ENCODE results near the gene TFDP2.

TFDP2 gene

DNA sequence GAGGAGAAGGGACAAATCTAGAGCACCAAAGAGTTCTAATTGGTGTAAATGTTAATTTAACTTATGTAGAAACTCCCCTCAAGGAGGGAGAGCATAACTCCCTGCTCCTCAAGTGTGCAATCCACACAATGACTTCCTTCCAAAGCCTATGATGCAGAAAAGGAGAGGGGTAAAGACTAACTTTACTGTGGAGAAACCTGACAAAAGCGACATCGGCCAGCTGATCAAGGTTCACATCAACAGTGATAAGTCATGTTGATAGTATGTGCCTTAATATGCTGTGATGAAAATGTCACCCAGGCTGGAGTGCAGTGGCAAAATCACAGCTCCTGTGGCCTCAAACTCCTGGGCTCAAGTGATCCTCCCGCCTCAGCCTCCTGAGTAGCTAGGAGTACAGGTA lies 76.5 kb downstream of the TFDP2 start:
- no peak for DNase-seq

DNA sequence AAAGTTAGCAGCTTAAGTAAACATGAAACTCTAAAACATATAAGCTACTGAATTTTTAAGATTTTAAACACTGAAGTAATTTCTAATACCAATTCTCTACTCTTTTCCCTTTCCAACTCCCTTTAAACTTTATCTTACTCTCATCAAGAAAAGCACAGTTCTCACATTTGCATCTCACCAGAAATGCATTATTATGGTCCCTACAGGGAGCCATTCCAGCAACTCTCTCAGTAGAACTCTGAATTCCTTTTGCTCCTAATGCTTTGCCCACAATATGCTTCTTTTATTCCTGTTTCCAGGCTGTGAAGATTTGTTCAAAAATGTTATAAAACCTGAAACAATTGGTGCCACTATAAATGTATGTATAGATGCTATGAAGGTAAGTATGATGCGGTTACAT lies 83.4 kb downstream of the TFDP2 start:
- DNase-seq = no peak

DNA sequence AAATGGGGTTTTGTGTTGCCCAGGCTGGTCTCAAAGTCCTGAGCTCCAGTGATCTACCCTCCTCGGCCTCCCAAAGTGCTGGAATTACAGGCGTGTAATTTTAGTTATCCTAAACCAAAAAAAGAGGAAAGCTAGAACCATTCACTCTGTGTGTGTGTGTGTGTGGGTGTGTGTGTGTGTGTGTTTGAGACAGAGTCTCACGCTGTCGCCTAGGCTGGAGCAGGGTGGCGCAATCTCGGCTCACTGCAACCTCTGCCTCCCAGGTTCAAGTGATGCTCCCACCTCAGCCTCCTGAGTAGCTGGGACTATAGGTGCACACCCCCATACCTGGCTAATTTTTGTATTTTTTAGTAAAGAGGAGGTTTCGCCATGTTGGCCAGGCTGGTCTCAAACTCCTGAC lies 84.0 kb downstream of the TFDP2 start:
- no peak for DNase-seq

DNA sequence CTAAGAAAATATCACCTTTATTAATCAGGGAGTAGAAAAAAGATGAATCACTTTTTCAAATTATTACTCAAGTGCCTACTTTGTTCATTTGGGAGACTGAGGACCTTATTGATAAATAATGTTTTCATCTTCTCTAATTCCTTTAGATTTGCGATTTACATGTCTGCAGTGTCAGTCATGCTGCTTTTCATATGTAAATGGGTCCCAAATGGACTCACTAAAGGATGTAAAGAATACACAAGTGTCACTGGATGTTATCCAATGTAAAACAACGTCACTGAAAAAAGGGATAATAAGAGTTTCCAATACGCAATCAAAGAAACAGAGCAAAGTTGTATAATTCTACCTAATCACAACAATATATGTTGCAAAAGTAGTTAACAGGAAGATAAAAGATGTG lies 84.9 kb downstream of the TFDP2 start:
- no peak for DNase-seq

DNA sequence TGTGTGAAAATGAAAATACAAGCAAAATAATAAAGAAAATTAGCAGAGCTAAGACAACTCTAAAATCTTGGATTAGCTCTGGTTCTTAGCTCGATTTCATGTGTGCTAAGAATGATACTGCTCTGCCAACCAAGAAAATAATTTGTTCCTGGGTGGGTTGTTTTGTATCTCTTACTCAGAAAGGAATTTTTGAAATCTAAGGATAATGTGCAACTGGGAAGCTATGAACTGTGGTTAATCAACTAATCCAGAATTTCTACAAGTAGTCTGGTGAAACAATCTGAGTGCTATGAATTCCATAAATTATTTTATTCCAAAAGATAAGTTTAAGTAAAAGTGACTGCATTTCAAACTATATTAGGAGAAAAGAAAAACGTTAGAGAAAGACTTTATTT lies 92.0 kb downstream of the TFDP2 start:
- DNase-seq = no peak

DNA sequence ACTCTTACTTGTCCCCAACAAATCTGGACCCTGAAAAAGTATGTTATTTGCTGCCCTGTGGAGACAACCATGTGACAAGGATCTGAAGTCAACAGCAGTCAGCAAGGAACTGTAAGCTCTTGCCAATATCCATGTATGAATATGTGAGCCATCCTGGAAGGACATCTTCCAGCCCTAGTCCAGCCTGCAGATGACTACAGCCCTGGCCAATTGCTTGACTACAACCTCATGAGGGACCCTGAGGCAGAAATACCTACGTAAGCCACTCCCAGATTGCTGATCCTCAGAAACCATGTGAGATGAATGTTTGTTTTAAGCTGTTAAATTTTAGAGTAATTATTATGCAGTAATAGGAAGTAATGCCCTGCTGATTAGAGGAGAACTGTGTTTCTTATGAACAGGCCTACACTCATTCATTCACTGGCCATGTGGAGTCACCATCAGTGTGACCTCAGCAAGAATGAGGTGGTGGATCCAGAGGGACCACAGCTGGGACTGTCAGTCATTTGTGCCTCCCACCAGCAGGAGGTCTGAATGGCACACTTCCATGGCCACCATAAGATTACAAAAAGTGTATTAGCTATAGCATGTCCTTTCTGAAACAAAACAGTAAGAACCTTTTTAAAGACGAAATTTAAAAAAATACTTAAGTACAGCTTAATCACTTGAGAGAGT lies 92.6 kb downstream of the TFDP2 start:
- no peak for DNase-seq

DNA sequence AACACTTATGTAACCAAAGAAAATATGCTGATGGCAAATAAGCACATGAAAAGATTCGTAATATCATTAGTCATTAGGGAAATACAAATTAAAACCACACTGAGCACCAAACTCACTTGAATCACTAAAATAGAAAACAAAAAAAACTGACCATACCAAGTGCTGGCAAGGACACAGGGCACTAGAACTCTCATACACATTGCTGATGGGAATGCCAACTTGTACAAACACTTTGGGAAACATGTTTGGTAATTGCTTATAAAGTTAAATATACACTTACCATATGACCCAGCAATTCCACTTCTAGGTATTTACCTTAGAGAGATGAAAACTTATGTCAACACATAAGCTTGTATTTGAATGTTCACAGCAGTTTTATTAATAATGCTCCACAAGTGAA lies 95.5 kb downstream of the TFDP2 start:
- no peak for DNase-seq

DNA sequence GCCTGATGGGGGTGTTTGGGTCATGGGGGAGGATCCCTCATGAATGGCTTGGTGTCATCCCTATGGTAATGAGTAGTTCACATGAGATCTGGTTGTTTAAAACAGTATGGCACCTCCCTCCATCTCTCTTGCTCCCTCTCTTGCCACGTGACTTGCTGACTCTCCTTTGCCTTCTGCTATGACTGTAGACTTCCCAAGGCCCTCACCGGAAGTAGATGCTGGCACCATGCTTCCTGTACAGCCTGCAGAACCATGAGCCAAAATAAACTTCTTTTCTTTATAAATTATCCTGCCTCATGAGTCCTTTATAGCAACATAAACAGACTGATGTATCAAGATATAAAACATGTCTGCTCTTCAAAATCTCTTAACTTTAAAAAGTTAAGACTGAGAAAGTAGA lies 96.1 kb downstream of the TFDP2 start:
- DNase-seq = no peak

DNA sequence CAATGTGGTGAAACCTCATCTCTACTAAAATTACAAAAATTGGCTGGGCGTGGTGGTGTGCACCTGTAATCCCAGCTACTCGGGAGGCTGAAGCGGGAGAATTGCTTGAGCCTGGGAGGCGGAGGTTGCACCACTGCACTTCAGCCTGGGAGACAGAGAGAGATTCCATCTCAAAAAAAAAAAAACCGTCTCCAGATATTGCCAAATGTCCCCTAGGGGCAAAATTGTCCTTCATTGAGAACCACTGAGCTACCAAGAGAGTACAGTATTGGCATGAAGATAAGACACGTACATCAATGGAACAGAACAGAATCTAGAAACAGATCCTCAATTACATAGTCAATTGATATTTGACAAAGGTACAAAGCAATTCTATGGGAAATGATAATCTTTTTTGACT lies 98.0 kb downstream of the TFDP2 start:
- DNase-seq = no peak

DNA sequence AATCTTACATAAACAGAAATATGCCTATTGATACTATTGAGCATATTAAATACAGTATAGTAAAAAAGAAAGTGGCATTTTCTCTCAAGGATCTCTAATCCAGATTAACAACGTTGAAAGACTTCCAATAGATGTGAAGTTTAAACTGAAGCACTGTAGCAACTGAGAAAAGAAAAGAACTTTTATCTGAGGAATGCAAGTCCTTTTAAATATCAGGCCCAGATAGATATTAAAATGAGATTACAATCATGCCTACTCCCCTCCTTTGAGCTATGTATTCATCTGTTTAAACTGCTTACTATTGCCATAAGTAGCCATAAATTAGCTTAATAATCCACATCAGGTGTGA lies 102.3 kb downstream of the TFDP2 start:
- DNase-seq = no peak

DNA sequence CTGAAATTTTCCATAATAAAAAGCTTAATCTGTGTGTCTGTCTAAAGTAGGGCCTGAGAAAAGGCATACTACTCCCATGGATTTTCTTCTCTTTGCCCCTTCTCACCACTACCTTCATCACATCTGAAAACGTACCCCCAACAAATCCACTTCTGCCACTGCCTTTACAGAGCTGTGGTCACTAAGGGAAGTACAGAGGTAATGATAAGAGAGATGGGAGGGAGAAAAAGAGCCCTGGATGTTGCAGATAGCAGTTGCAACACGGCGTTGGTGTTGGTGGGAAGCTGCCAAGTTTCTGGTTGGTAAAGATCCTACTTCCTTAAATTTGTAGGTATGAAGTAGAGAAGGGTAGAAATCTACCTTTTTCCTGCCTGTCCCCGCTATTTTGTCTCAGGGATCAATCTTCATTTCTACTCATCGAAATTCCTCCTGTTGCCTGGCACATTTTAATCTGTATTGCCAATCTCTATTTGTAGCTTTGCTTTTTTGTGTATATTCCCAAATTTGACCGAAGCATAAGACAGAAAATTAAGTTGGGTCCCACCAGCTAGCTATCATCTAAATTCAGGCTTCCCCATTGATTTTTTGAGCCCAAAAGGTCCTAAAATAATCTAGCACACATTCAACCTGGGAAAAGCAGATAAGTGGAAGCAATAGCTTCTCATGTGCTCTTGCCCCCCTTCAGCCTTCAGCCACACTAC lies 102.9 kb downstream of the TFDP2 start:
- peak; percentile 97 for DNase-seq

DNA sequence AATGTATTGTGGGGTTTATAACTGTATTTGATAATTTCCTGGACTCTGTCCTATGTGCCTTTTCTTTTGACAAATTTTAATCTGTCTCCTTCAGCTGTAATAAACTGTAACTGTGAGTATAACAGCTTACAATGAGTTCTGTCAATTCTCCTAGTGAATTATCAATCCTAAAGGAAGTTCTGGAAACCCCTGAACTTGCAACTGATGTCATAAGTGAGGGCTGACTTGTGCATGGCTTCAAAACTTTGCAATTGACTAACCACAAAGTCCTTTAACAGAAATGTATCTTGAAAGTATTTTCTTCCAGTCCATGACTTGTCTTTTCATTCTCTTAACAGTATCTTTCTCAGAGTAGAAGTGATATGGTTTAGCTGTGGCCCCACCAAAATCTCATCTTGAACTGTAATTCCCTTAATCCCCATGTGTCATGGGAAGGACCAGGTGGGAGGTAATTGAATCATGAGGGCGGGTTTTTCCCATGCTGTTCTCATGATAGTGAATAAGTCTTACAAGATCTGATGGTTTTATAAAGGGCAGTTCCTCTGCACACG lies 108.3 kb downstream of the TFDP2 start:
- peak; percentile 46 for DNase-seq

DNA sequence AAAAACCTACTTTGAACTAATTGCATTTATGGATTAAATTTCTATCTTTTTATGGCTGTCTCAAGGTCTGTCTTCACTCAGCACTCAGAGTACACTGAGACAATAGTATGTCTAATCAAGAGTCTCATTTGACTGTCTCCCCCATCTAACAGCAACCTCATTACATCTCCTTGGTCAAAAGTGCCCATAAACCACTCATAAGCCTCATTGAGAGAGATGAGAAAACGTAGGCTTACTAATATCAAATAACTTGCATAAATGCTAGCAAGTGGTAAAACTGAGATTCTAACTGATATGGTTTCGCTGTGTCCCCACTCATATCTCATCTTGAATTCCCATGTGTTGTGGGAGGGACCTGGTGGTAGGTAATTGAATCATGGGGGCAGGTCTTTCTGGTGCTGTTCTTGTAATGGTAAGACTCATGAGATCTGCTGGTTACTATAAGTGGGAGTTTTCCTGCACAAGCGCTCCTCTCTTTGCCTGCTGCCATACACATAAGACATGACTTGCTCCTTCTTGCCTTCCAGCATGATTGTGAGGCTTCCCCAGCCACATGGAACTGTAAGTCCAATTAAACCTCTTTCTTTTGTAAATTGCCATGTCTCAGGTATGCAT lies 113.9 kb downstream of the TFDP2 start:
- DNase-seq = peak; percentile 22

DNA sequence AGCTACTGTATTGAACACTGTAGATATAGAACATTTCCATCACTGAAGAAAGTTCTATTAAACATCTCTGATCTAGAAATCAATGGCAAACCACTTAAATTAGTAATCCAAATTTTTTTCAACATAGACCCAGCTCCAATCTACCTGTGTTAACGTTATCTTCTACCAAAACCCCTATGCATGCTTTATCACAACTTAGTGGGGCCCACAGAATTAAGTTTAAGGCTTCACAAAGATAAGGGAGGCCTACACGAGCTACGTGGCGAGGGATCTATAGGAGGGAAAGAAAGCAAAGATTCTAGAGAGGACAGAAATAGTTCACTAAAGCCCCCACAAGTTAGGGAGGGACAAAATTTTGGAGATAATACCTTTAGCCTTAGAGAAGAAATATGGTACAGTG lies 116.1 kb downstream of the TFDP2 start:
- no peak for DNase-seq

DNA sequence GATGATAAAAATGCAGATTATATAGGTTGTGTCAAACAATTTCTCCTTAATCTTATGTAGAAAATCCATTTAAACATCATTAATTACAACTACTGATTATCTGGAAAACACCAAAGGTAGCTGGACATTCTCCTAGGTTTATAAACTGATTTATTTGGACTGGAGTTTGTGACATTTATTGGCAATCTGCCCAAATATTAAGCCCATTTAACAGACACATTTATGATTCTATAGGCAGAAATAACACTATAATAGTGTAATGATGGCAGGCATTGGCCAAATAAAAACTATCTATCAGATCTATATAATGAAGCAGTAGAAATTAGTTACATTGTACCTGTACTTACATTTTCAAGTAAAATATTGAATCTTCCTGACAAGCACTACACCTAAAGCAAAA lies 117.8 kb downstream of the TFDP2 start:
- no peak for DNase-seq

DNA sequence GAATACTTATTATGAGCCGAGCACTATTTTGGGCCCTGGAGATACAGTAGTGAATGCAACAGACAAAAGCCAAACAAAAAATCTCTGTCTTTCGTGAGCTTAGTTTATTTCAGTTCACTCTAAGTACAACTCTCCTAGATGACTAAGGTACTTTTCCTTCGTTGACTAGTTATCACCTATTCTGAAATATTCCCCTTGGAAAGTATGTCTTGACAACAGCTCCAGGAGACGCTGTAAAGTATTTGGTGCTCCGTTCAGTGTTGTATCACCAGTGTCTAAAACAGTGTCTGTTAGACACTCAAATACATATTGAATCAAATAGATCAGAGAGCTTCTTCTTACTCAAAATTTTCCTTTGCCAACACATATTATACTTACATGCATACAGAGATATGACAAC lies 119.6 kb downstream of the TFDP2 start:
- peak; percentile 32 for DNase-seq

DNA sequence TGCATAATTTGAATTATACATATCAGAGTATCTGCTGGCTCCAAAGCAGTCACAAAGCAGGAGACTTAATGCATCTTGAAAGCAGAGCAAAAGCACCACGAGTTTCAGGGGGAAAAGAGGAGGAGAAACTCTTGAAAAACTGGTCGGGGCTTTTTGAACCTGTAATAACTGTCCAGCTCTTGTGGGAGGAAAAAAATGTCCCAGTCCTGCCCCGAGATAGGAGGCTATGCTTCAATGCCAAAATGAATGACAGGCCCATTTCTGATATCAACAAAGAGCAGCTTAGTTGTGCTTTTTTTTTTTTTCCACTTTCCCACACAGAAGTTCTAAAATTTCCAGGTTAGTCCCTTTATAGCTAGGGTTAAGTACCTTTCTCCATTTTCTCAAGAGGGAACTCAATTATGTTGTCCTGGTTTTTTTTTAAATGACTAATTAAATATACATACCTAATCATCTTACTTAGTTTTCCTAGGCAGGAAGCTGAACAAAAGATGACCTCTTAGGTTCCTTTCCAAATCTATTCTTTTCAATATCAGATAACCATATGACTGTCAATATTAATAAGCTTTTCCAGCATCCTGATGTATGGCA lies 120.2 kb downstream of the TFDP2 start:
- DNase-seq = peak; percentile 76

DNA sequence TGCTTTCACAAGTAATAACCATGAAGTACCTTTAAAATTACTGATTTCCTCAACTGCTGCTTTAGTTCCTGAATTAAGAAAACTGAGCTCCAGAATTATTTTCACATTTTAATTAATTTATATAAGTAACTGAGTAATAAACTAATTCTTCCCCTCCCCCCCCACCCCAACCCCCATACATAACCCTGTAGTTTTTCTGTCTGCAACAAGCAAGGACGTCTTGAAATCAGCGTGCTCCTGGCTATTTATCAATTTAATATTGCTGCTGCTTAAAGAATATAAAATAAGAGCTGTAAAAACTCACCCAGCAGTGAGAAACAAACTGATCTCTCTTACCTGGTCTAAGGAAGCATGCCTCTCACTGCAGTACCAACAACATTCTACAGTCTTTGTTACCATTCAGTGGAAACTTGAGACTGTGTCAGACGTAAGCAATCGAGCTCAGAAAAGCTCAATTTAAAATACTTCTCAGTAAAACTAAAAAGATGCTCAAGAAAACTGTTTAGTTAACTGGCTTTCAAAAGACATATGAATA lies 121.0 kb downstream of the TFDP2 start:
- peak; percentile 91 for DNase-seq

DNA sequence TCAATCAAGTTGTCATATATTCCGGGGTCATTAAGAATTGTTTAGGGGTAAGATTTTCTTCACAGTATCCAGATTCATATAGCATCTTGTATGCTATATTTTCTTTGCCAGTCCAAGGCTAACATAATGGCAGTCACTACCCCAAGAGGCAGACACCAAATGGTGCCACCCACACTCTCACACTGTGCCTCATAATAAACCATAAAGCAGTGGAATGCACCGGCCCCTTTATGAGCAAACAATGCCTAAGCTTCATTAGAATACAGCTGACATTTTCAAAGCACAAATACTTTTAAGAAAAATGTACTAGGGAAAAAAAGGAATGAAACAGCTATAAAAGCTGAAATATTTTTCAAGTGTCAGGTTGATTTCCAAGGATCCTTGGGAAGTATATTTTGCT lies 121.6 kb downstream of the TFDP2 start:
- peak; percentile 66 for DNase-seq

DNA sequence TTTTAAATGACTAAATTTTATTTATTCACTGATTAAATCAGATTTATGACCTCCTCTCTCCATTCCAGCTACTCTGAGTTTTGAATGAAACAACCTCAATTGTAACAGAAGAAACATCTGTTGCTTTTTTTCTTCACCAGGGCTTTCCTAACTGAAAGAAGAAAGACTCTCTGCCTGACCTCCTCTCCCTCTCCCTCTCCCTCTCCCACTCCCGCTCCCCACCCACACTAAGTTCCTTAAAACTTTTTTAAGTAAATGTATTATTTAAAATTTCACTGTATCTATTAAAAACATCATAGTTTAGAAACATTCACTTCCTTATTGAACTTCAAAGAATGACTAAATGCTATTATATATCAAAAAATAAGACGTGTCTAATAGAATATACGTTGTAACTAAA lies 122.0 kb downstream of the TFDP2 start:
- DNase-seq = peak; percentile 66

DNA sequence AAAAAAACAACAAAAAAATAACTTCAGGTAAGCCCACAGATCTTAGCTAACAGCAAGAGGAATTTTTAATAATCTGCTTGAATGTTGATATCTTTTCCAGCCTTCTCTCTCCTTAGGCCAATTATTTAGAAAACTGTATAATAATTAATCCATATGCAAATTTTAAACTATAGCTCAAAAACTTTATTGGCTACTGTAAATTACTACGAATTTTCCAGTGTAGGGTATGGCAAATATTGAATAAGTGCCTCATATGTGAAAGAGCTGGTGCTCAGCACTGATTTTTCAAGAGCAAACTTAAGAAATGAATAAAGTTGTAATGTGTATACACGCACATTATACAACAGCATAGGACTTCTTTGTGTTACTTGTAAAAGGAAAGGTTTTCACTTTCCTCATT lies 123.0 kb downstream of the TFDP2 start:
- DNase-seq = peak; percentile 46

DNA sequence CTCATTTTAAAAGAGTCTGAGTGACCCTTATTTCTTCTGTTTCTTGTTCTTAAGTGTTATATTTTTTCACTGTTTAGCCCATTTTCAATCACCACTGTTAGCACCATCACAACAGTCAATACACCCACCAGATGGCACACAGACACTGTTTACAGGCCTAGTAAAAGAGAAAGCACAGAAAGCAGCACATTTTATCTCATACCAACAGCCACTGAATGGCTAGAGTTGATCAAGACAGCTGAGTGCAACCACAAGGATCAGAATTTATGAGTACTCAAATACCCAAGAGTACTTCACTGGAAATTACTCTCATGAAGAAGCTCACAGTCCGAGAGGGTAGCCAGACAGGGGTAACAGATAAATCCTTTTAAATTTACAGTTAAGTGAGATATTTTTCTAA lies 127.0 kb downstream of the TFDP2 start:
- DNase-seq = peak; percentile 95

DNA sequence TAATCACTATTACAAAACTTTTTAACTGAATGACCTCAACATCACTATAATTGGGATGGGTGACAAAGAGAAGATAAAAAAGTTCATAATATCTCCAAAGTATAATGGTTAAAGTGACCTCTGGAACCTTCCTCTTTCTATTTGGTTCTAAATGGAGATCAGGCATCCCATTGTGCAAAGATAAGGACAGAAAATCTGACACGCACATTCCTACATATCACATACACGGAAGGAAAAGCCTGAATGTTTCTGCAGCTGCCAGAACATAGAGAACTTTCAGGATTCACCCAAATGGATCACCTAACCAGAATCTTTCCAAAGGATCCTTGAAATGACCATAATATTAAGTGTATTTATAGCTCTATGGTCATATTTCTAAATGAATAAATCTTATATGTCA lies 128.2 kb downstream of the TFDP2 start:
- DNase-seq = peak; percentile 75

All from OCI-M1 (cell line).